ENCODE data around the gene CYP19A1. TPM values are rescaled to one million over a fixed set of nuclear protein-coding genes. Genes with fewer than 3 reads are reported as not detected.

Gene CYP19A1
- total and polyA plus RNA-seq, 4 donors = 0.03 to 124 (median 0.50) TPM; not detected in 1

DNA sequence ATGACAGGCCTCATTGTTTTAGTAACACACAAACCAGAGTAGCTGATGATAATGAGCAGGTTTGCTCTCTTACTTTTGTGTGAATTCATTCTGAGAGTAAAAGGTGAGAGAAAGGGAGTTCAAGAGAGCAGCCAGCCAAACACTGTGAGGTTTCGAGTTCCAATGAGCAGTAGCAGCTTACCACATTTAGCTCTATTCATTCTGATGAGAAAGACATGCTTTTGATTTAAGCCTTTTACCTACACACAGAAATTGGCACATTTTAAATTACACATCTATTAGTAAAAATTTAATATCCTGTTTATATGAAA lies 31.0 kb upstream of the CYP19A1 start:
- Histone ChIP-seq H3K4me3 (ENCODE audit: low read depth in 1 of 3, low read length in 3 of 3) (no peak overlapping the region), H3K9me3 (ENCODE audit: control insufficient read depth in 4 of 4, low read length in 3 of 4) (no peaks in the 10 kb centered on the region), H3K27ac (ENCODE audit: low read depth in 1 of 2, low read length in 2 of 2) (no peak overlapping the region), H3K27me3 (ENCODE audit: control insufficient read depth in 4 of 4, insufficient read depth in 4 of 4, low read length in 3 of 4) (peaks cover 0 to 3% (median 0%) of the 10 kb centered on the region in 4 donors), H3K9ac (ENCODE audit: low read depth in 1 of 2, low read length in 2 of 2) (no peak overlapping the region), H3K4me1 (ENCODE audit: control insufficient read depth in 4 of 4, insufficient read depth in 4 of 4, low read length in 3 of 4) (no peaks in the 10 kb centered on the region), H3K36me3 (ENCODE audit: control insufficient read depth in 4 of 4, insufficient read depth in 3 of 4, low read depth in 1 of 4, low read length in 3 of 4) (no peaks in the 10 kb centered on the region)
- TF ChIP-seq, protein P1, sequence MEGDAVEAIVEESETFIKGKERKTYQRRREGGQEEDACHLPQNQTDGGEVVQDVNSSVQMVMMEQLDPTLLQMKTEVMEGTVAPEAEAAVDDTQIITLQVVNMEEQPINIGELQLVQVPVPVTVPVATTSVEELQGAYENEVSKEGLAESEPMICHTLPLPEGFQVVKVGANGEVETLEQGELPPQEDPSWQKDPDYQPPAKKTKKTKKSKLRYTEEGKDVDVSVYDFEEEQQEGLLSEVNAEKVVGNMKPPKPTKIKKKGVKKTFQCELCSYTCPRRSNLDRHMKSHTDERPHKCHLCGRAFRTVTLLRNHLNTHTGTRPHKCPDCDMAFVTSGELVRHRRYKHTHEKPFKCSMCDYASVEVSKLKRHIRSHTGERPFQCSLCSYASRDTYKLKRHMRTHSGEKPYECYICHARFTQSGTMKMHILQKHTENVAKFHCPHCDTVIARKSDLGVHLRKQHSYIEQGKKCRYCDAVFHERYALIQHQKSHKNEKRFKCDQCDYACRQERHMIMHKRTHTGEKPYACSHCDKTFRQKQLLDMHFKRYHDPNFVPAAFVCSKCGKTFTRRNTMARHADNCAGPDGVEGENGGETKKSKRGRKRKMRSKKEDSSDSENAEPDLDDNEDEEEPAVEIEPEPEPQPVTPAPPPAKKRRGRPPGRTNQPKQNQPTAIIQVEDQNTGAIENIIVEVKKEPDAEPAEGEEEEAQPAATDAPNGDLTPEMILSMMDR (IDR thresholded peaks at IDR 0.05; ENCODE audit: low read depth, low read length, missing input control) = no peak
- TF ChIP-seq, protein P2, sequence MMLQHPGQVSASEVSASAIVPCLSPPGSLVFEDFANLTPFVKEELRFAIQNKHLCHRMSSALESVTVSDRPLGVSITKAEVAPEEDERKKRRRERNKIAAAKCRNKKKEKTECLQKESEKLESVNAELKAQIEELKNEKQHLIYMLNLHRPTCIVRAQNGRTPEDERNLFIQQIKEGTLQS (IDR thresholded peaks at IDR 0.05) = no peak
- TF ChIP-seq GABPA (IDR thresholded peaks at IDR 0.05 in 1 of 2, conservative IDR thresholded peaks at IDR 0.05 in 1 of 2) (no peak), HNF4G (IDR thresholded peaks at IDR 0.05) (no peak), RAD21 (IDR thresholded peaks at IDR 0.05) (no peak), RXRA (IDR thresholded peaks at IDR 0.05) (no peak), TAF1 (conservative IDR thresholded peaks at IDR 0.05) (no peak), EGR1 (IDR thresholded peaks at IDR 0.05; ENCODE audit: low read depth in 2 of 2) (no peak), JUND (IDR thresholded peaks at IDR 0.05) (no peak), FOXA1 (IDR thresholded peaks at IDR 0.05) (no peak), FOXA2 (IDR thresholded peaks at IDR 0.05) (no peak), YY1 (IDR thresholded peaks at IDR 0.05) (no peak), SP1 (IDR thresholded peaks at IDR 0.05) (no peak), HNF4A (conservative IDR thresholded peaks at IDR 0.05) (no peak)
- TF ChIP-seq, protein P3, sequence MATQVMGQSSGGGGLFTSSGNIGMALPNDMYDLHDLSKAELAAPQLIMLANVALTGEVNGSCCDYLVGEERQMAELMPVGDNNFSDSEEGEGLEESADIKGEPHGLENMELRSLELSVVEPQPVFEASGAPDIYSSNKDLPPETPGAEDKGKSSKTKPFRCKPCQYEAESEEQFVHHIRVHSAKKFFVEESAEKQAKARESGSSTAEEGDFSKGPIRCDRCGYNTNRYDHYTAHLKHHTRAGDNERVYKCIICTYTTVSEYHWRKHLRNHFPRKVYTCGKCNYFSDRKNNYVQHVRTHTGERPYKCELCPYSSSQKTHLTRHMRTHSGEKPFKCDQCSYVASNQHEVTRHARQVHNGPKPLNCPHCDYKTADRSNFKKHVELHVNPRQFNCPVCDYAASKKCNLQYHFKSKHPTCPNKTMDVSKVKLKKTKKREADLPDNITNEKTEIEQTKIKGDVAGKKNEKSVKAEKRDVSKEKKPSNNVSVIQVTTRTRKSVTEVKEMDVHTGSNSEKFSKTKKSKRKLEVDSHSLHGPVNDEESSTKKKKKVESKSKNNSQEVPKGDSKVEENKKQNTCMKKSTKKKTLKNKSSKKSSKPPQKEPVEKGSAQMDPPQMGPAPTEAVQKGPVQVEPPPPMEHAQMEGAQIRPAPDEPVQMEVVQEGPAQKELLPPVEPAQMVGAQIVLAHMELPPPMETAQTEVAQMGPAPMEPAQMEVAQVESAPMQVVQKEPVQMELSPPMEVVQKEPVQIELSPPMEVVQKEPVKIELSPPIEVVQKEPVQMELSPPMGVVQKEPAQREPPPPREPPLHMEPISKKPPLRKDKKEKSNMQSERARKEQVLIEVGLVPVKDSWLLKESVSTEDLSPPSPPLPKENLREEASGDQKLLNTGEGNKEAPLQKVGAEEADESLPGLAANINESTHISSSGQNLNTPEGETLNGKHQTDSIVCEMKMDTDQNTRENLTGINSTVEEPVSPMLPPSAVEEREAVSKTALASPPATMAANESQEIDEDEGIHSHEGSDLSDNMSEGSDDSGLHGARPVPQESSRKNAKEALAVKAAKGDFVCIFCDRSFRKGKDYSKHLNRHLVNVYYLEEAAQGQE (IDR thresholded peaks at IDR 0.05) = no peak
- TF ChIP-seq, protein P4, sequence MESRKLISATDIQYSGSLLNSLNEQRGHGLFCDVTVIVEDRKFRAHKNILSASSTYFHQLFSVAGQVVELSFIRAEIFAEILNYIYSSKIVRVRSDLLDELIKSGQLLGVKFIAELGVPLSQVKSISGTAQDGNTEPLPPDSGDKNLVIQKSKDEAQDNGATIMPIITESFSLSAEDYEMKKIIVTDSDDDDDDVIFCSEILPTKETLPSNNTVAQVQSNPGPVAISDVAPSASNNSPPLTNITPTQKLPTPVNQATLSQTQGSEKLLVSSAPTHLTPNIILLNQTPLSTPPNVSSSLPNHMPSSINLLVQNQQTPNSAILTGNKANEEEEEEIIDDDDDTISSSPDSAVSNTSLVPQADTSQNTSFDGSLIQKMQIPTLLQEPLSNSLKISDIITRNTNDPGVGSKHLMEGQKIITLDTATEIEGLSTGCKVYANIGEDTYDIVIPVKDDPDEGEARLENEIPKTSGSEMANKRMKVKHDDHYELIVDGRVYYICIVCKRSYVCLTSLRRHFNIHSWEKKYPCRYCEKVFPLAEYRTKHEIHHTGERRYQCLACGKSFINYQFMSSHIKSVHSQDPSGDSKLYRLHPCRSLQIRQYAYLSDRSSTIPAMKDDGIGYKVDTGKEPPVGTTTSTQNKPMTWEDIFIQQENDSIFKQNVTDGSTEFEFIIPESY (IDR thresholded peaks at IDR 0.05) = no peak
- TF ChIP-seq, protein P5, sequence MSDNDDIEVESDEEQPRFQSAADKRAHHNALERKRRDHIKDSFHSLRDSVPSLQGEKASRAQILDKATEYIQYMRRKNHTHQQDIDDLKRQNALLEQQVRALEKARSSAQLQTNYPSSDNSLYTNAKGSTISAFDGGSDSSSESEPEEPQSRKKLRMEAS (IDR thresholded peaks at IDR 0.05) = no peak
- WGBS = 93% methylated on average over 1 of the region's 1 CpG
- DNase-seq (ENCODE audit: low spot score) = no peak
